GM19463 (cell line): Measurements from ENCODE around the gene UBE2H.
"Not testable (repeated sequence)": the region's sequence is repeated elsewhere in the genome, so short reads cannot be mapped to it uniquely, and the experiment has no call there.

ENCODE experiments used
- ATAC-seq: cut with Tn5 transposase; IDR thresholded peaks from one replicate; pipeline ENCODE4 v1.9.1; 2021; ENCODE audit warnings: mild to moderate bottlenecking, moderate library complexity; ENCODE audit not compliant: unreplicated experiment

UBE2H gene

DNA sequence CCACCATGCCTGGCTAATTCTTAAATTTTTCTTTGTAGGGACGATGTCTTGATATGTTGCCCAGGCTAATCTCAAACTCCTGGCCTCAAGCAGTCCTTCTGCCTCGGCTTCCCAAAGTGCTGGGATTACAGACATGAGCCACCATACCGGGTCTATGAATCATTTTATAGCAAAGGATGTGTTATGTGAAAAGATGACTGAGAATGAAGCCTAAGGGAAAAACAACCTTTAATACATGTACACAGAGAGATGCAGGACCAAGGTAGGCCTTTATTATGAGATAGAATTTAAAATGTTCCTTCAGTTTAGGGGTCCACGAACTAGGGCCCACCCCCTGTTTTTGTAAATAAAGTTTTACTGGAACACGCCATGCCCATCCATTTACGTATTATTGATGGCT, 41.0 kb downstream of the UBE2H start:
- ATAC-seq: no peak

DNA sequence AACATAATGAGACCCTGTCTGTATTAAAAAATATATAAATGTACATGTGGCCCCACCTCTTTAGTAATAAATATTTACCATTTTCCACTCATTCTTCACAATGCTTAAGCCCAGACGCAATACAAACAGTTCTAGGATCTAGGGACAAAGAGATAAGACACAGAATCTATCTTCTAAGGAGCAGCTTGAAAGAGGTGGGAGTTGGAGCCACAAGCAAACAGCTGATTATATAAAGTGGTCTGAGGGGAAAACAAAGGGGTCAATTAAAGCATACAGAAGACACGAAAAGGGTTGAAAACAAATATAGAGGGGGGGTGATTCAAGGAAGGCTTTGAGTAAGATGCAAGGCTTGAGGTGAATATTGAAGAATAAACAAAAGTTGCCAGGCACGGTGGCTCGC, 43.1 kb downstream of the UBE2H start:
- ATAC-seq: no peak

DNA sequence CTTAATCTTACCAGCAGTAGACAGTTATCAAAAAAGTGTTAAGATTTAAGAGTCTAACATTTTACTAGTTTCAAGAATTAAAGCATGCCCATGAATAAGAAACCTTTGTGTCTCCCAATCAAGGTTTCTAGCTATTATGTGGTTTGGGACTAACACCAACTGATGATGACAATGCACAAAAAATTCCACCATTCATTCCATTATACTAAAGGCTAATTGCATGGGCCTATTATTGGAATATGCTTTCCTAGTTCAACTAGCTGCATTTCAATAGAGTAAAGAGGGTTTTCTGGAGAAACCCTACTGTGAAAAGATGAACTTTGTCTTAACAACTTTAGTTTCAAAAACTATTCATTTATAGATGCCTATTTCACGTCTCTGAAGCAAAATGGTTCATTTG, 44.6 kb downstream of the UBE2H start:
- ATAC-seq: no peak

DNA sequence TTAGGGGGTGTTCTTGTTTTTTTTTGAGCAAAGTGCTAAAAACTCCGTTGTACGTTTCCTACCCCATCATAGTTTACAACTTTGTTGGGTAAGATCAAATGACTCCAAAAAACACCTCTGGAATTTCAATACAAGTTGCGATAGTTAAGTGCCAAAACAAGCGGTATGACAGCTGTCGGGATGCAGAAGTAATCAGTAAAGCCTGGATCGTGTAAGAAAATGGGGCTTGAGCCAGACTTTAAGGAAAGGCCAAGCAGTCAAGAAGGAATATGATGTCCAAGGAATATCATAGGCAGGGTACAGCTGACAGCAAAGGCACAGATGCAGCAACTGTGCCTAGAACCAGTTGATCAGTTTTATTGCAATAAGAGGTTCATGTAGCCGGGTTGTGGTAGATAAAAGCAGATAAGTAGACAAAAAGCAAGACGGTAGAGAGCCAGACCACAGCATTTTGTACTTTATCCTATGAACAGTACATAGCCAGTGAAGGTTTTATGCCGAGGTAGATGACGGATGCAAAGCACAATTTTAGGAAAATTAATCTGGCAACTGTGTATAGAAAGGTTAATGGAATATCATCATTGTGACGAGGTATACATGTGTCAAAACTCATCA, 45.5 kb downstream of the UBE2H start:
- no peak for ATAC-seq

DNA sequence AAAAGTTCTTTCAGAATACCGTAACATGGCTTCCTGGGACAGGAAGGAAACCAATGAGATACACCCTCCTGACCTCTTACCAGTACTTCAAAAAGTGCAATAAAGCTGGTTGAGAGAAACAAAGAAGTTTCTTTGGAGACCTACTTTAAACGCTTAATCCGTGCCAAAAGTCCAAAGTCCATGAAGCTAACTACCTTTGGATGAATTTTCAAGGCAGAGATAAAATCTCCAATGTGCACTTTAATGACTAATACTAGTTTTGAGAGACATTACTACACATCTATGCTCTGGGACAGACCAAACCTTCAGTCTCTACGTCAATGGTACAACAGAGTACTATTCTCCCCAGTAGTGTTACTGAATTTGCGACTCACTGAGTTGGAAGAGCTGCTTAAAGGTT, 46.1 kb downstream of the UBE2H start:
- no peak for ATAC-seq

DNA sequence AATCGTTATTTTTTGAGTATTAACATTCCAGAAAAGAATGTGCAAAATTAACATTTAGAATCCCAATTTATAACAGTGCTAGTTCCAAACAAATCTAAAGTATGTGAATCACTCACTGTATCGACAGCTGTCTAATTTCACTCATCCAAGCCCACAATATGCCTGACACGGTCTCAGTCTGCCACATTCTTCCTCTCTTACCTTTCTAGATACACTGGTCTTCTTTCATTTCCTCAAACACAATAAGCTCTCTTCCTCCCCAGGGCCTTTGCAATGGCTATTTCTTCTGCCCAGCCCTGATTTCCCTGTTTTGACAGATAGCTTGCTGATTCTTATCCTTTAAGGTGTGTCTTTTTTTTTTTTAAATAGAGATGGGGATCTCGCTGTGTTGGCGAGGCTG, 48.8 kb downstream of the UBE2H start:
- no peak for ATAC-seq

DNA sequence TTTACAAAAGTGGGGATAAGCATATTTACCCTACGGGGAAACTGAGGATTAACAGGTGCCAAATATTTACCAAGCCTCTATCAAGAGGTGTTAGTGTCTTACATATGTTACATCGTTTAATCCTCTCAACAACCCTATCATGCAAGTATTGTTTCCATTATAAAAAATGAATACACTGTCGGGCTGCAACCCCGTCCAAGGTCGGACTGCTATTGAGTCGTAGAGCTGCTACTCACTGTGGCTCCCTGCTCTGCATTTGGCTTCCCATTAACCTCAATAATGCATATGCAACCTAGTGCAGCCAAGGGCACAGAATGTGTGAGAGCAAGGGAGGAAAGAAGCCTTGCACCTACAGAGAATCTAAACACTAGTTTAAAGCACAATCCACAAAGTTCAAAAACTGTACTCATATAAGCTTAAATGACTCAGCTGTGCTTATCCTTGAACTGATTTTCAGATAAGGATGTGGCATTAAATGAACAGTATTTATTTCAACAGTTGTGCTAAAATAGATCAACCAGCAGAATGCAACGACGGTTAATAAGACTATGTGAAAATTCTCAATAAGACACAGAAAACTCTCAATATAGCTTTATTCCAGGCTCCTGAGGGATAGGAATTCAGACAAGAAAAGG, 49.9 kb downstream of the UBE2H start:
- ATAC-seq: no peak

DNA sequence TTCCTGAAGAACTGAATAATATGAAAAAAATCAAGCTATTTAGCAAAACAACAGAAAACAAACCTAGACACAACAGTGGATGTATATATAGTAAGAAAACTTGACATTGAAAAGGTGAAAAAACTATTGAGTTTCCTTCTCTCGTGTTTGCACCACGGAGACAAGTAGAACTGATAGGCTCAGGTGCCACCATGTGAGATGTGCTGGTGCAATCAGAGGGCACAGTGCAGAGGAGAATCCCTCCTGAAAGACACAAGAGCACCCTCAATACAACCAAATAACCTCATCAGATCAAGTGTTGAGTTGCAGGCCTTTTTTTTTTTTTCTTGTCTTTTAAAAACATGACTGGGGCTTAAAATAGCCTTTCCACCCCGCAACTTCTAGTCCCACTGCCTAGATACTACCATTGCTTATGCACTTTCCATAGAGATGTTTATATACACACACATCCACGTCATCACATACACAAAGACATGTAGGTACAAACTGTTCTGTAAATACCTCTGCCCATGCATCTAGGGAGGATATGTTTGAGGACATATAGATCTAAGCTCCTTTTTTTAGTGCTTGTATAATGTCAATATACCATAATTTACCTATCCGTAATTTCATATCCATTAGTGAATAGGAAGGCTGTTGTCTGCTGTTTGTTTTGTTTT, 54.1 kb downstream of the UBE2H start:
- no peak for ATAC-seq

DNA sequence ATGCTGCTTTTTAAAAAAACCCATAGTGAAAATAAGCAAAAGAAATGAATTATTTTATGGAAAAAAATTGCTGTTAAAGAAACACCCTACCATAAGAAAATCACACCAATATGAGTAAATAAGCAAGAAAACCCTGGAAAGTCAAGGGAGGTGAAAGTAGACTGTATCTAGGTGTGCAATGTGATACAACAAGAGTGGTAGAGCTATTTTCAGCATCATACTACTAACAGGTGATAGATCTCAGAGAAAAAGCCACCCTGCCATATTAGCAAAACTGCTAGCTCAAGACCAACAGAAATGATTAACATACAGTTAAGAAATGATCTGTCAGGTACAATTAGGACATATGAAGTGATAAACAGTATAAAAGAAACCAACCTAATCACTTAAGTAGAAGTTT, 54.8 kb downstream of the UBE2H start:
- no peak for ATAC-seq

DNA sequence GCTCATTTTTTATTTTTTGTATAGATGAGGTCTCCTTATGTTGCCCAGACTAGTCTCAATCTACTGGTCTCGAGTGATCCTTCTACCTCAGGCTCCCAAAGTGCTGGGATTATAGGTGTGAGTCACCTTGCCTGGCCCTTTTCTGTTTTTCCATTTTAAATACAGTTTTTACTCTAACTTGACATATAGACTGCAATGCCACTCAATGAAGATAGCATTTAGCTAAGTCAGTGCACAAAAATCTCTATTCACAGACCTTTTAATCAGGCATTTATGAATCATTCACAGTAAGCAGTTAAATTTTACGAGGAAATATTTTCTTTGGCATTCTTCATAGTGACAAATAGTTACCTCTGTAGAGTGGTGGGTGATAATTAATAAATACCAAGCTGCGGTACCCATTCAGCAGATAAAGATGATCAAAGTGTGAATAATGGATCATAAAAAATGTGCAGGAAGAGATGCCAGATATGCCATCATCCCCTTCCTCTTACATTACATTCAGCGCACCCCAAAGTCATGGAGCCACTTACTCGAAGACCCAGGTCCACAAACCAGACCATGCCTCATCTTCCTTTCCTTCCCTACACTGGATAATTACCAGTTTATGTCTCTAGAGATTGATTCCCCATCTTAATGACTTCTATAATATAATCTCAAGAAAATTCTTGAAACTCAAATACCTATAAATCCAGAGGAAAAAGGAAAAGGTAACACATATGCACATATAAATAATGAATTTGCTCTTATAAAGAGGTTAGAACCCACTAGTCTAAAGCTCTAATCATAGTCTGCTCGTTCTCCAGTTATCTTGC, 56.0 kb downstream of the UBE2H start:
- no peak for ATAC-seq

DNA sequence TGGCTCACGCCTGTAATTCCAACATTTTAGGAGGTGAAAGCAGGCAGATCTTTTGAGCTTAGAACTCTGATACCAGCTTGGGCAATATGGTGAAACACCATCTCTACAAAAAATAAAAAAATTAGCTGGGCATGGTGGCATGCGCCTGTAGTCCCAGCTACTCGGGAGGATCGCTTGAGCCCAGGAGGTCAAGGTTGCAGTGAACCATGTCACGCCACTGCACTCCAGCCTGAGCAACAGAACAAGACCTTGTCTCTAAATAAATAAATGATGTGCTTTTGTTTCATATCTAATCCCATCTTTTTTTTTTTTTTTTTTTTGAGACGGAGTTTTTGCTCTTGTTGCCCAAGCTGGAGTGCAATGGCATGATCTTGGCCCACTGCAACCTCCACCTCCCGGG, 58.6 kb downstream of the UBE2H start:
- not testable (repeated sequence) for ATAC-seq

DNA sequence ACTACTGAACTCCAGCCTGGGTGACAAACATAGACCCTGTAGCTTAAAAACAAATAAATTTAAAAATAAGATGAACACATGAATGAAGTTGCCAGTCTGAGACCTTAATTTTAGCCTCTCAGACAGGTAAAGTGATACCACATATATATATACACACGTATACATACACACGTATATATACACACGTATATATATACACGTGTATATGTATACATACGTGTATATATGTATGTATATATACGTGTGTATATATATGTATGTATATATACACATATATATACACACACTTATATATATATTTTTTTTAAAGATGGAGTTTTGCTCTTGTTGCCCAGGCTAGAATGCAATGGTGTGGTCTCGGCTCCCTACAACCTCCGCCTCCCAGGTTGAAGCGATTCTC, 62.7 kb downstream of the UBE2H start:
- no peak for ATAC-seq

DNA sequence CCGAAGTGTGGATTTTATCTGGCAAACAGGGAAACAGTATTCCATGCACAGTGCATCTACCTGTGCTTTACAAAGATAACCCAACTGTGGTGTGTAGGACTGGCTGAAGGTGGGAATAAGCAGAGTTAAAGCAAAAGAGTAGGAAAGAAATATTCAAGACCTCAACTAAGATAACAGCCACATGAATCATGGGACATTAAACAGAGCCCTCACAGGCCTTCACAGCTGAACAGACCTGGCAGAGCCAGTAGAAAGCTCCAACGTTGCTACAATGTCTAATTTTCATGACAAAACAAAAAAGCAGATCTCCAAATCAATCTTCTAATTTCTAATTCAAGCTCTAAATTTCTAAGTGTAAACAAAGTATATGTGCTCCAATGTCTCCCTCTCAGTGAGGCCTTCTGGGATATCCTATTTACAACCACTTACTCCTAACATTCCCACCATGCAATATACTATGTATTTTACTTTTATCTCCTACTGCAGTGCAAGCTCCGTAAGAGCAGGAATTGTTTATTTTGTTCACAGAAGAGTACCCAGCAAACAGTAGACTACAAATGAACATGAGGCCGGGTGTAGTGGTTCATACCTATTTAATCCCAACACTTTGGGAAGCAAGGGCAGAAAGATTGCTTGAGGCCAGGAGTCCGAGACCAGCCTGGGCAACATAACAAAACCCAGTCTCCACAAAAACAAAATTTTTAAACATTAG, 63.5 kb downstream of the UBE2H start:
- no peak for ATAC-seq

DNA sequence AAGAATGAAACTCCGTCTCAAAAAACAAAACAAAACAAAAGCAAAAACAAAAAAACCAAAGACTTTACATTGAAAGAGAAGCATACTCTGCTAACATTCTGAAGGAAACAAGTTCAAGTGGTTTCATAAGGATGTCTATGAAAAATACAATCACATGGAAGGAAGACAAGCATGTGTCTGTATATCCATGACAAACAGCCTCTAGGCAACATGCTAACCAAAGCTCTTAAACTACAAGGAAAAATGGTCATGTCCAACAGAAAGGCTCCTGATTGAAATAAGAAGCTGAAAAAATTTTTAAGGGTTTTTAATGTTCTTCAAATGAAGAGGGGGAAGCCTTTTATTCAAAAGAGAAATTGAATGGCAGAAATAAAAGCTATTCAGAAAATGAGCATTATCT, 64.9 kb downstream of the UBE2H start:
- no peak for ATAC-seq

DNA sequence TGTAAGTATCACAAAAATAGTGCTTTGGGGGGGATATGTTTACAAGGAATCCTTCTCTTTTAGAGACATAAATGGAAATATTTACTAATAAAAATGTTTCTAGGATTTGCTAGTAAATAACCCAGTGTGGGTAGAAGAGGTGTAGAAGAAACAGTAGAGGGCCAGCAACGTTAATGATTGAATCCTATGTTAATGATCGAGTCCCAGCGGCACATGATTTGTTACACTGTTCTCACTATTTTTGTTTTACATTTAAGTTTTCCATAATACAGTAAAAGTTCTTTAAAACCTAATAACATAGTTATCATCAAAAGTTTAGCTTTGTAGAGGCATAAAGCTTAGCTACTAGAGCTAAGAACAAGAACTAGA, 66.0 kb downstream of the UBE2H start:
- ATAC-seq: no peak

DNA sequence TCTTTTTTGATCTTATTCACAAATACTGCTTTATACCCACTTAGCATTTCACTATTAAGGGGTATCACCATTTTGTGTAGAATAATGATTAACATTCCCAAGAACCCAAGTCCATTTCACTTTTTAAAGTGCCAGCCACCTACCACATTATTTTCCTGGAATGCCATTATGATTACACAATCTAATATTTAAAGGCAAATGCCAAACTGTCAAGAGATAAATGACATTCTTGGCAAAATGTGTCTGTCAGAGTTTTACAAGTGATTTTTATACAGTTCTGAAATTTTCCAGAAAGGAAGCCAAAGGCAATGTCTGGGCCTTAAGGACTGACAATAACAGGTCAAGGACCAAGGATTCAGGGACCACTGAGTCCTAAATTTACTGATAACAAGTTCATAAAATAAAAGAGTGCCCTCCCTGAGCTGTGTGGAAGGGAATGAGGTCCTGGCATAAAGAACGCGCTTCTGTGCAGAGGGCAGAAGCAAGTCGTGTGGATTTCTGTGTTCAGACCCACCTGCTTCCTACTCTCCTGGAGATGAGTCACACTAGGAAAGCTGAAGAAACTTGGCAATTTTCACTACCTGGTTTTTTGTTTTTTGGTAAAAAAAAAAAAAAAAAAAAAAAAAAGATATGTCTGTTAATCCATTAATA, 66.5 kb downstream of the UBE2H start:
- no peak for ATAC-seq

DNA sequence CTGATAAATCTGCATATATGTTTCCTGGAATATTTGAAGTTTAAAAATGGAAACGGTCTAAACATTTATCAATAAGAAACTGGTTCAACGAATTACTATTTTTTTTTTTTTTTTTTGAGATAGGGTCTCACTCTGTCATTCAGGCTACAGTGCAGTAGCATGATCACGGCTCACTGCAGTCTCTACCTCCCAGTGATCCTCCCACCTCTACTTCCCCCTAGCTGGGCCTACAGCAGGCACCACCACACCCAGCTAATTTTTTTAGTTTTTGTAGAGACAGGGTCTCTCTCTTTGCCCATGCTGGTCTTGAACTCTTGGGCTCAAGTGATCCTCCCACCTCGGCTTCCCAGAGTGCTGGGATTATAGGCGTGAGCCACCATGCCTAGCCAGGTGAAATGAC, 68.3 kb downstream of the UBE2H start:
- no peak for ATAC-seq

DNA sequence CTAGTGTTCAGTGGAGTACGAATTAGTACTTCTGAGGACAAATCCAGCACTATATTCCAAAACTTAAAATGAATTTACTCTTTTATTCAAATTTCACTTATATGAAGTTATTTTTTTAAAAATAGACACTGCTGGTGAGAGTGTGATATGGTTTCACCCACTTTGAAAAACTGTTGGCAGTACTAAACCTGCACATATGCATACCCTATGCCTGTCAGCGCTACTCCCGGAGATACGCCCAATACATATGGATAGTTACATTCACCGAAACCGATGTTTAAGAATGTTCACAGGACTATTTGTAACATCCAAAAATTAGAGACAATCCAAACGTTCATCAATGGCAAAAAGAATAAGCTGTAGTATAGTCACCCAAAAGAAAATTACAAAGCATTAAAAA, 69.6 kb downstream of the UBE2H start:
- ATAC-seq: no peak

DNA sequence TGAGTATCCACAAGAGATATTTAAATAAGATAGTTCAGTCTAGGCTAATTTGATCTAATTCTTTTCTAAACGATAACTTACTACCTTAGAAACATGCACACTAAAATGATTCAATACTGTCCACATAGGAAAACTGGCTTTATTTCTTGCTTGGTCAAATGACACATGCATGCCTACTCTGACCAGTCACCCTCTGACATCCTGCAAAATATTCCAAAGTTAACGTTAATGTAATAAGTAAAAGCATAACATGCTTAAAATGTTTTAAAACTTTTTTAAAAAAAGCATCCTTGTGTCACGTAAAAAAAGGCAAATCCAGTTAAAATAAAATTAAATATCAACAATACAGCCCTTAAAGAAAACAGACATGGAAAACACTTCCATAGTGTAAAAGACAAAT, 70.2 kb downstream of the UBE2H start:
- ATAC-seq: no peak

DNA sequence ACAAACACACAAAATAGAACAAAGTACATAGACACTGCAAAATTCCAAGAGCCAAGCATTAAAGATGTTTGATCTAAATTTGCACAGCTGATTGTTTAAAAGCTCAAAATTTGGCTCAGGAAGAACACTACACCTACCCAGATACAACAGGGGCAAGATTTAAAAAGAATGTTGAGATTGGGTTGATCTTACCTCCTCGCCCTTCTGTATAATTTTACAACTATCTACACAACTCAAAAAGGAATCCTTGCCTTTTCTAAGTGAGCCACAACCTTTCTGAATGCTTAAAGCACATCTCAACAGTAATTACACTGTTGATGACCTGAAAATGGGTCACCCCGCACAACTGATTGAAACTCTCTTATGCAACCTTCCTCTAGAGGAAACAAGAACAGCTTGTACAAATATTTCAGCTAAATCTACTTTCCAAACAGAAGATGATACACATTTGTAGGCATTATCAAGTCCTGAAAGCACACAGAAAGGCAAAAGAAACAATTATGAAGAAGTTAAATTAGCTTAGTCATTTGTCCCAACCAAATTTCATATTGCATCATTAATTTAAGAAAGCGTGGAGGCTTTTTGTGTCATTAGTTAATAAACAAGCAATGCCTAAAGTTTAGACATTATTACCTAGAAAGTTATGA, 75.5 kb downstream of the UBE2H start:
- no peak for ATAC-seq
